HS-5 (cell line): ENCODE data around the gene ICAM2.

Source experiments
- DNase-seq: peaks from one replicate; pipeline ENCODE4 v3.0.0-alpha.2; 2012; ENCODE audit warnings: low read depth

The ICAM2 gene

GRCh38 chr17:64020056-64020766, at the start of gene ICAM2:
Gene ICAM2 (minus strand): TSS chr17:64020633. CDS start chr17:64006691, 13,942 bp downstream.
- no peak for DNase-seq

GRCh38 chr17:64070213-64070612, 49.8 kb upstream of the ICAM2 start:
- DNase-seq = no peak

GRCh38 chr17:64069143-64069542, 48.7 kb upstream of the ICAM2 start:
- no peak for DNase-seq

GRCh38 chr17:64067657-64068056, 47.2 kb upstream of the ICAM2 start:
- DNase-seq = no peak

GRCh38 chr17:64066716-64067115, 46.3 kb upstream of the ICAM2 start:
- DNase-seq = no peak

- no peak for DNase-seq
Measured at GRCh38 chr17:64065161-64065560, 44.7 kb upstream of the ICAM2 start.

- no peak for DNase-seq
Measured at GRCh38 chr17:64064331-64064730, 43.9 kb upstream of the ICAM2 start.

- no peak for DNase-seq
Measured at GRCh38 chr17:64063766-64064224, 43.4 kb upstream of the ICAM2 start.

- no peak for DNase-seq
Measured at GRCh38 chr17:64063088-64063487, 42.7 kb upstream of the ICAM2 start.

- peak; percentile 30 for DNase-seq
Measured at GRCh38 chr17:64061178-64061898, 40.9 kb upstream of the ICAM2 start.

GRCh38 chr17:64060331-64060730, 39.9 kb upstream of the ICAM2 start:
- no peak for DNase-seq

- DNase-seq = no peak
Measured at GRCh38 chr17:64059756-64060155, 39.3 kb upstream of the ICAM2 start.

GRCh38 chr17:64058621-64059020, 38.2 kb upstream of the ICAM2 start:
- no peak for DNase-seq

- no peak for DNase-seq
Measured at GRCh38 chr17:64057701-64058263, 37.3 kb upstream of the ICAM2 start.

- no peak for DNase-seq
Measured at GRCh38 chr17:64056269-64057005, 36.0 kb upstream of the ICAM2 start.

- DNase-seq = no peak
Measured at GRCh38 chr17:64055183-64056142, 35.0 kb upstream of the ICAM2 start.

GRCh38 chr17:64054304-64054703, 33.9 kb upstream of the ICAM2 start:
- no peak for DNase-seq

- DNase-seq = no peak
Measured at GRCh38 chr17:64053101-64053500, 32.7 kb upstream of the ICAM2 start.

- DNase-seq = no peak
Measured at GRCh38 chr17:64051153-64051552, 30.7 kb upstream of the ICAM2 start.

- DNase-seq = no peak
Measured at GRCh38 chr17:64048805-64049204, 28.4 kb upstream of the ICAM2 start.

GRCh38 chr17:64045176-64045575, 24.7 kb upstream of the ICAM2 start:
- no peak for DNase-seq
